ENCODE measurements around the gene TBC1D22A. TPM values are rescaled to one million over a fixed set of nuclear protein-coding genes. Genes with fewer than 3 reads are reported as not detected.

TBC1D22A gene
- total and polyA plus RNA-seq, 8 donors, result 13.3 to 53.1 (median 21.5) TPM

DNA sequence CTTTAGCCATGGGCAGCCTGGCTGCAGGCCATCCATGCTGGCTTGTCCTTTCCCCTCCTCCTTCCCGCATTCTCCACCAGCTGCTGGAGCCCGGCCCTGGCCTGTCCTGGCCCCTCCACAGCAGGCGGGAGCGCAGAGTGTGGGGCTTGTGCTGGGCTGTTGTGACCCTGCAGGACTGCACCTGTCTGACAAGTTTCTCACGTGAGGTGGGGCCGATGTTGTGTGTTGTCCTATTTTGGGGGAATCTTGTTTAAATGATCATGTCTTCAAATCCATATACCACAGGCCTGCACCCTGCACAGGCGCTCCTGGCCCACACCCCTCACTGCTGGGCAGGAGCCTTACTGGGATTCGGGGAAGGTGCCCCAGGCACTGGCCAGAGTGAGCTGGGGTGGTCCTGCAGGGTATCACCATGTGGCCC lies 30.4 kb downstream of the TBC1D22A start:
- no peaks in the 10 kb centered on the region for H3K27me3 ChIP-seq
- H3K27ac ChIP-seq, result peak overlapping the region in 2 of 5 donors; percentile 73 to 79
- DNase-seq, result peak in 1 of 2 donors; percentile 16
- H3K4me3 ChIP-seq, result no peak overlapping the region
- 80 to 92% (median 84%) methylated on average over 6 to 8 of the region's 8 CpGs for WGBS, 5 donors
- no peaks in the 10 kb centered on the region for H3K9me3 ChIP-seq
- peaks cover 11 to 36% (median 24%) of the 10 kb centered on the region in 4 donors for H3K4me1 ChIP-seq
- intact Hi-C loops (cut with DNase I; ENCODE audit: low total_unique reads), result no loop called here
- peaks cover 33 to 59% (median 54%) of the 10 kb centered on the region in 4 donors for H3K36me3 ChIP-seq
- TF ChIP-seq POLR2AphosphoS5 (IDR thresholded peaks at IDR 0.05) (no peak), EP300 (IDR thresholded peaks at IDR 0.05) (no peak), POLR2A (IDR thresholded peaks at IDR 0.05) (no peak)
- TF ChIP-seq, protein P1, sequence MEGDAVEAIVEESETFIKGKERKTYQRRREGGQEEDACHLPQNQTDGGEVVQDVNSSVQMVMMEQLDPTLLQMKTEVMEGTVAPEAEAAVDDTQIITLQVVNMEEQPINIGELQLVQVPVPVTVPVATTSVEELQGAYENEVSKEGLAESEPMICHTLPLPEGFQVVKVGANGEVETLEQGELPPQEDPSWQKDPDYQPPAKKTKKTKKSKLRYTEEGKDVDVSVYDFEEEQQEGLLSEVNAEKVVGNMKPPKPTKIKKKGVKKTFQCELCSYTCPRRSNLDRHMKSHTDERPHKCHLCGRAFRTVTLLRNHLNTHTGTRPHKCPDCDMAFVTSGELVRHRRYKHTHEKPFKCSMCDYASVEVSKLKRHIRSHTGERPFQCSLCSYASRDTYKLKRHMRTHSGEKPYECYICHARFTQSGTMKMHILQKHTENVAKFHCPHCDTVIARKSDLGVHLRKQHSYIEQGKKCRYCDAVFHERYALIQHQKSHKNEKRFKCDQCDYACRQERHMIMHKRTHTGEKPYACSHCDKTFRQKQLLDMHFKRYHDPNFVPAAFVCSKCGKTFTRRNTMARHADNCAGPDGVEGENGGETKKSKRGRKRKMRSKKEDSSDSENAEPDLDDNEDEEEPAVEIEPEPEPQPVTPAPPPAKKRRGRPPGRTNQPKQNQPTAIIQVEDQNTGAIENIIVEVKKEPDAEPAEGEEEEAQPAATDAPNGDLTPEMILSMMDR (IDR thresholded peaks at IDR 0.05), result no peak

DNA sequence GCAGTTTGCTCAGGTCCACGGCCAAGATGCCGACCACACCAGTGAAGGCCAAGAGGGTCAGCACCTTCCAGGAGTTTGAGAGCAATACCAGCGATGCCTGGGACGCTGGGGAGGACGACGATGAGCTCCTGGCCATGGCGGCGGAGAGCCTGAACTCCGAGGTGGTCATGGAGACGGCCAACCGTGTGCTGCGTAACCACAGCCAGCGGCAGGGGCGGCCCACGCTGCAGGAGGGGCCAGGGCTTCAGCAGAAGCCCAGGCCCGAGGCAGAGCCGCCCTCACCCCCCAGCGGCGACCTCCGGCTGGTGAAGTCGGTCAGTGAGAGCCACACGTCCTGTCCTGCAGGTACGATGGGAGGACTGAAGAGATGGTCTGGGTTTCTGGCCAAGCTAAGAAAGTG lies 31.0 kb downstream of the TBC1D22A start:
- intact Hi-C loops (cut with DNase I; ENCODE audit: low total_unique reads), result no loop called here
- no peak for TF ChIP-seq POLR2AphosphoS5 (IDR thresholded peaks at IDR 0.05)
- TF ChIP-seq POLR2A (IDR thresholded peaks at IDR 0.05), result no peak
- Histone ChIP-seq H3K27ac (no peak overlapping the region), H3K27me3 (no peaks in the 10 kb centered on the region), H3K9me3 (no peaks in the 10 kb centered on the region), H3K4me1 (peaks cover 13 to 34% (median 25%) of the 10 kb centered on the region in 4 donors), H3K36me3 (peaks cover 39 to 65% (median 60%) of the 10 kb centered on the region in 4 donors), H3K4me3 (no peak overlapping the region)
- 88 to 95% (median 94%) methylated on average over 17 to 23 of the region's 23 CpGs for WGBS, 5 donors
- DNase-seq, result peak in 1 of 2 donors; percentile 17

DNA sequence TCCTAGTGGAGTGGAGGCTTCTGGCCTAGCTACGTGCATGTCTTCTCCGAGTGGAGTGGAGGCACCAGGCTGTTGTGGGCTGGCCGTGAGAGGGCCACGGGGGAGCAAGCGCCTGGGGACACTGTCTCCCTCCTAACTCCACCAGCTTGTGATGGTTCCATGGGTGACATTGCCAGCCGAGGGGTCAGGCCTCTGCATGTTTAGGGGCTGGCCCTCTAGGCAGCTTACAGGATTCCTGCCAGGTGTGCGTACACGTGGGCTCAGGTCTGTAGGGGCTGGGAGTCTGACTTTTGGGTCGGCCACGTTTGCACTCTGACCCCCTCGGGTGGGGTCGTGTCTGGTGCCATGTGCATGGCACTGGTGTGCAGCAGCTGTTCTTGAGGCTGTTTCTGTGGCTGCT lies 31.6 kb downstream of the TBC1D22A start:
- WGBS, 5 donors, result 91 to 98% (median 92%) methylated on average over 10 to 12 of the region's 12 CpGs
- Histone ChIP-seq H3K4me3 (no peak overlapping the region), H3K36me3 (peaks cover 44 to 71% (median 61%) of the 10 kb centered on the region in 4 donors), H3K27me3 (no peaks in the 10 kb centered on the region), H3K27ac (no peak overlapping the region), H3K4me1 (peaks cover 18 to 40% (median 28%) of the 10 kb centered on the region in 4 donors), H3K9me3 (no peaks in the 10 kb centered on the region)
- peak in 1 of 2 donors; percentile 9 for DNase-seq
- TF ChIP-seq, protein P1 (IDR thresholded peaks at IDR 0.05), result no peak
- no peak for TF ChIP-seq EP300 (IDR thresholded peaks at IDR 0.05)
- intact Hi-C loops (cut with DNase I; ENCODE audit: low total_unique reads), result no loop called here

DNA sequence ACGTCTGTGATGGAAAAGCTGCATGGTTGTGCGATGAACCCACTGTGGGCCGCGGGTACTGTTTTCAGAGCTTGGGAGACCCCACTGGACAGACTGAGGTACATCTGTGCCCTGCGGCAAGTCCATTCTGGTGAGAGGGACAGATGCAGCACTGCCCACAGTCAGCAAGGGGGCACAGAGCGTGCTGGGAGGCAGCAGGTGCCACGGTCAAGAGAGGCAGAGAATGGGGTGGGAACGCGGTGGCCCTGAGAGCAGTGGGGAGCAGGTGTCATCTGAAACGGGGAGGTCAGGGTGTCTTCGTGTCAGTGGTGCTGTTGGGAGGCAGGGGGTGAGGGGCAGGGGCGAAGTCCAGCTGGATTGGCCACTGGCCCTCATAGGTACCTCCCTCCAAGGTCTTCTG lies 32.0 kb downstream of the TBC1D22A start:
- Histone ChIP-seq H3K9me3 (no peaks in the 10 kb centered on the region), H3K36me3 (peaks cover 48 to 75% (median 64%) of the 10 kb centered on the region in 4 donors), H3K27me3 (no peaks in the 10 kb centered on the region), H3K27ac (no peak overlapping the region), H3K4me3 (no peak overlapping the region), H3K4me1 (peaks cover 18 to 40% (median 28%) of the 10 kb centered on the region in 4 donors)
- no peak for TF ChIP-seq EP300 (IDR thresholded peaks at IDR 0.05)
- TF ChIP-seq POLR2AphosphoS5 (IDR thresholded peaks at IDR 0.05), result no peak
- no peak for TF ChIP-seq POLR2A (IDR thresholded peaks at IDR 0.05)
- TF ChIP-seq, protein P1 (IDR thresholded peaks at IDR 0.05), result no peak
- intact Hi-C loops (cut with DNase I; ENCODE audit: low total_unique reads), result no loop called here
- no peak for DNase-seq
- WGBS, 5 donors, result 88 to 96% (median 94%) methylated on average over 11 to 12 of the region's 12 CpGs

DNA sequence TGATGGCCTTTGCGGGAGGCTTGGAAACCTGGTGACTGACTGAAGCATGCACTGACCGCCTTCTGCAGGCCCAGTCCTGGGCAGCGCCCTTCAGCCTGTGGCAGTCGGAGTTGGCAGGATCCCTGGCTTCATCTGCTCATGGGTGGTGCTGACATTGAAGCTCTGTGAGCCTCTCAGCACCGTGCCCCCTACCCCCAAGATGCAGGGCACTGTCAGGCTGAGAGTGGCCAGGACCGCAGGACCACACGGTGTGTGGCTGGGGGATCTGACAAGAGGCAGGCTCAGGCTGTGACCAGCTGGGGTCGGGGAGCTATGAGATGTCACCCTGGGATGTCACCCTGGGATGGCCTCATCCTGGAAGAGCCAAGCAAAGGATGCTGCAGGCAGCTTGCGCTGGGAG lies 32.7 kb downstream of the TBC1D22A start:
- H3K27ac ChIP-seq, result no peak overlapping the region
- H3K36me3 ChIP-seq, result peaks cover 55 to 82% (median 71%) of the 10 kb centered on the region in 4 donors
- H3K4me1 ChIP-seq, result peaks cover 18 to 39% (median 28%) of the 10 kb centered on the region in 4 donors
- DNase-seq, result no peak
- no peaks in the 10 kb centered on the region for H3K27me3 ChIP-seq
- WGBS, 5 donors, result 87 to 95% (median 92%) methylated on average over 4 to 9 of the region's 9 CpGs
- no peak overlapping the region for H3K4me3 ChIP-seq
- intact Hi-C loops (cut with DNase I; ENCODE audit: low total_unique reads), result no loop called here
- no peaks in the 10 kb centered on the region for H3K9me3 ChIP-seq
- TF ChIP-seq POLR2AphosphoS5 (IDR thresholded peaks at IDR 0.05), result no peak
- TF ChIP-seq, protein P1 (IDR thresholded peaks at IDR 0.05), result no peak
- no peak for TF ChIP-seq POLR2A (IDR thresholded peaks at IDR 0.05)
- TF ChIP-seq EP300 (IDR thresholded peaks at IDR 0.05), result no peak
